HL-60 (cell line): ENCODE data around the gene PACRGL.

ENCODE experiments used
- CTCF ChIP-seq: IDR thresholded peaks from one replicate; pipeline ENCODE4 v1.5.1; 2011; ENCODE audit warnings: low read length, control low read depth, inconsistent platforms; ENCODE audit not compliant: insufficient read depth
- GABPA ChIP-seq: IDR thresholded peaks from 2 replicates; pipeline ENCODE4 v1.6.1; 2012; ENCODE audit warnings: low read depth

- TF ChIP-seq CTCF (no peak), GABPA (no peak)
Measured at GRCh38 chr4:20752641-20753040, 52.4 kb downstream of the PACRGL start.
